Loucy (cell line): Measurements from ENCODE around the gene KIFC3.
A peak's percentile ranks its signal among the peaks of the same experiment; 100 is the strongest.

ENCODE experiments used
- H2AFZ ChIP-seq: fragments of 200-600 bp; sonication (generic); 2 replicates; pipeline ENCODE4 v1.6.0; 2016; ENCODE audit warnings: antibody characterized with exemption, mild to moderate bottlenecking, low read length, moderate library complexity
- H3F3A ChIP-seq: fragments of 200-600 bp; 2 replicates; pipeline ENCODE4 v1.6.0; 2016; ENCODE audit warnings: antibody characterized with exemption, low read depth, mild to moderate bottlenecking
- H3K27me3 ChIP-seq: fragments of 200-600 bp; sonication (generic); 2 replicates; pipeline ENCODE4 v1.6.1; 2014; ENCODE audit warnings: low read length, mild to moderate bottlenecking; ENCODE audit not compliant: insufficient read depth, poor library complexity, severe bottlenecking
- H3K36me3 ChIP-seq: fragments of 200-600 bp; sonication (generic); 2 replicates; pipeline ENCODE4 v1.6.1; 2016; ENCODE audit warnings: low read length; ENCODE audit not compliant: insufficient read depth
- H3K4me1 ChIP-seq: fragments of 200-600 bp; sonication (generic); 2 replicates; pipeline ENCODE4 v1.5.1; 2014; ENCODE audit warnings: low read length, mild to moderate bottlenecking; ENCODE audit not compliant: insufficient read depth, poor library complexity, severe bottlenecking
- H3K4me2 ChIP-seq: fragments of 200-600 bp; sonication (generic); 2 replicates; pipeline ENCODE4 v1.6.0; 2014; ENCODE audit warnings: antibody characterized with exemption, low read length, low read depth, mild to moderate bottlenecking; ENCODE audit not compliant: poor library complexity, severe bottlenecking
- H3K4me3 ChIP-seq: fragments of 200-600 bp; sonication (generic); 2 replicates; pipeline ENCODE4 v1.5.1; 2014; ENCODE audit warnings: low read length, mild to moderate bottlenecking, mixed read lengths; ENCODE audit not compliant: poor library complexity, severe bottlenecking
- H3K79me2 ChIP-seq: fragments of 200-600 bp; sonication (generic); 2 replicates; pipeline ENCODE4 v1.6.1; 2014; ENCODE audit warnings: low read length; ENCODE audit not compliant: insufficient read depth
- H3K9ac ChIP-seq: fragments of 200-600 bp; sonication (generic); 2 replicates; pipeline ENCODE4 v1.6.0; 2014; ENCODE audit warnings: mild to moderate bottlenecking, low read depth, low read length, moderate library complexity; ENCODE audit not compliant: poor library complexity, severe bottlenecking
- H3K9me2 ChIP-seq: fragments of 200-600 bp; sonication (generic); replicated peaks from 2 replicates; pipeline ENCODE4 v1.6.1; 2016; ENCODE audit warnings: low read depth, low read length, mixed read lengths
- H3K9me3 ChIP-seq: fragments of 200-600 bp; sonication (generic); 2 replicates; pipeline ENCODE4 v1.6.1; 2014; ENCODE audit warnings: mild to moderate bottlenecking, antibody characterized with exemption, low read length, low read depth; ENCODE audit not compliant: insufficient read depth
- H4K20me1 ChIP-seq: fragments of 200-600 bp; sonication (generic); 2 replicates; pipeline ENCODE4 v1.6.0; 2014; ENCODE audit warnings: antibody characterized with exemption, low read length, mild to moderate bottlenecking; ENCODE audit not compliant: insufficient read depth, poor library complexity, severe bottlenecking
- EZH2phosphoT487 ChIP-seq: fragments of 200-600 bp; IDR thresholded peaks from 2 replicates; pipeline ENCODE4 v1.6.1; 2018; ENCODE audit warnings: antibody characterized with exemption, mild to moderate bottlenecking, moderate library complexity, borderline replicate concordance
- TF ChIP-seq, protein P1 (sequence below): fragments of 200-600 bp; sonication (generic); conservative IDR thresholded peaks from 2 replicates; pipeline ENCODE4 v1.5.1; 2014; ENCODE audit warnings: mild to moderate bottlenecking, antibody characterized with exemption, low read length

KIFC3 gene

DNA sequence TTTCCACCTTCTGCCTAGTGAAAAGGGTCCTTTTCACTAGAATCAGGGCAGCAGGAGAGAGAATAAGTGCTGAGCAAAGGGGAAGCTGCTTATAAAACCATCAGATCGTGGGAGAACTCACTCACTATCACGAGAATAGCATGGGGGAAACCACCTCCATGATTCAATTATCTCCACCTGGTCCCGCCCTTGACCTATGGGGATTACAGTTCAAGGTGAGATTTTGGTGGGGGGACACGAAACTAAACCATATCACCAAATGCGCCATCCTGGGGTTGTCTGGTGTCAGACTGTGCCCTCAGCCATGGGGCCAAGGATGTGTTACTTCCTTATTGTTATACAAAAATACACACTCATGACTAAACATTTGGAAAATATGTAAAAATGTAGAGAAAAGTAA lies 77.1 kb downstream of the KIFC3 start:
- no peak overlapping the region for H3K4me3 ChIP-seq
- H3K4me1 ChIP-seq: peaks cover 2% of the 10 kb centered on the region
- H3K27me3 ChIP-seq: no peaks in the 10 kb centered on the region
- no peak overlapping the region for H3K4me2 ChIP-seq
- H3K36me3 ChIP-seq: no peaks in the 10 kb centered on the region
- H4K20me1 ChIP-seq: no peaks in the 10 kb centered on the region
- no peaks in the 10 kb centered on the region for H3K9me3 ChIP-seq
- no peak overlapping the region for H3K9ac ChIP-seq
- TF ChIP-seq EZH2phosphoT487: no peak
- TF ChIP-seq, protein P1, sequence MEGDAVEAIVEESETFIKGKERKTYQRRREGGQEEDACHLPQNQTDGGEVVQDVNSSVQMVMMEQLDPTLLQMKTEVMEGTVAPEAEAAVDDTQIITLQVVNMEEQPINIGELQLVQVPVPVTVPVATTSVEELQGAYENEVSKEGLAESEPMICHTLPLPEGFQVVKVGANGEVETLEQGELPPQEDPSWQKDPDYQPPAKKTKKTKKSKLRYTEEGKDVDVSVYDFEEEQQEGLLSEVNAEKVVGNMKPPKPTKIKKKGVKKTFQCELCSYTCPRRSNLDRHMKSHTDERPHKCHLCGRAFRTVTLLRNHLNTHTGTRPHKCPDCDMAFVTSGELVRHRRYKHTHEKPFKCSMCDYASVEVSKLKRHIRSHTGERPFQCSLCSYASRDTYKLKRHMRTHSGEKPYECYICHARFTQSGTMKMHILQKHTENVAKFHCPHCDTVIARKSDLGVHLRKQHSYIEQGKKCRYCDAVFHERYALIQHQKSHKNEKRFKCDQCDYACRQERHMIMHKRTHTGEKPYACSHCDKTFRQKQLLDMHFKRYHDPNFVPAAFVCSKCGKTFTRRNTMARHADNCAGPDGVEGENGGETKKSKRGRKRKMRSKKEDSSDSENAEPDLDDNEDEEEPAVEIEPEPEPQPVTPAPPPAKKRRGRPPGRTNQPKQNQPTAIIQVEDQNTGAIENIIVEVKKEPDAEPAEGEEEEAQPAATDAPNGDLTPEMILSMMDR: no peak
- no peaks in the 10 kb centered on the region for H3K79me2 ChIP-seq
- H3K9me2 ChIP-seq: no peaks in the 10 kb centered on the region
- H2AFZ ChIP-seq: 0 out of 2 replicates have a peak overlapping the region, but pooled peaks have one; percentile 42
- H3F3A ChIP-seq: no peaks in the 10 kb centered on the region

DNA sequence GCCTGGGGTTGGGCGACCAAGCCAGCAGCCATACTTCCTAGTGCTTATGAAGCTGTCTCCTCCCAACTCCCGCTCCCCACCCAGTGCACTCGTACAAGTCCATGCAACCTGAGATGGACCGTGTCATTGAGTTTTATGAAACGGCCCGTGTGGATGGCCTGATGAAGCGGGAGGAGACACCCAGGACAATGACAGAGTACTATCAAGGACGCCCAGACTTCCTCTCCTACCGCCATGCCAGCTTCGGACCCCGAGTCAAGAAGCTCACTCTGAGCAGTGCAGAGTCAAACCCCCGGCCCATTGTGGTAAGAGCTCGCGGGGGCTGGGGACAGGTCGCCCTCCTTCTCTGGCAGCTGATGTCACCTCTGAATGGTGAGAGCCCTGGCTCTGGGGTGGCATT lies 77.8 kb downstream of the KIFC3 start:
- no peak overlapping the region for H3K4me3 ChIP-seq
- no peak overlapping the region for H2AFZ ChIP-seq
- H3K4me1 ChIP-seq: peaks cover 2% of the 10 kb centered on the region
- H4K20me1 ChIP-seq: no peaks in the 10 kb centered on the region
- no peaks in the 10 kb centered on the region for H3K9me3 ChIP-seq
- no peak for TF ChIP-seq EZH2phosphoT487
- TF ChIP-seq, protein P1: no peak
- no peak overlapping the region for H3K9ac ChIP-seq
- no peaks in the 10 kb centered on the region for H3K9me2 ChIP-seq
- H3F3A ChIP-seq: no peaks in the 10 kb centered on the region
- no peaks in the 10 kb centered on the region for H3K36me3 ChIP-seq
- no peak overlapping the region for H3K4me2 ChIP-seq
- H3K27me3 ChIP-seq: no peaks in the 10 kb centered on the region
- H3K79me2 ChIP-seq: no peaks in the 10 kb centered on the region

DNA sequence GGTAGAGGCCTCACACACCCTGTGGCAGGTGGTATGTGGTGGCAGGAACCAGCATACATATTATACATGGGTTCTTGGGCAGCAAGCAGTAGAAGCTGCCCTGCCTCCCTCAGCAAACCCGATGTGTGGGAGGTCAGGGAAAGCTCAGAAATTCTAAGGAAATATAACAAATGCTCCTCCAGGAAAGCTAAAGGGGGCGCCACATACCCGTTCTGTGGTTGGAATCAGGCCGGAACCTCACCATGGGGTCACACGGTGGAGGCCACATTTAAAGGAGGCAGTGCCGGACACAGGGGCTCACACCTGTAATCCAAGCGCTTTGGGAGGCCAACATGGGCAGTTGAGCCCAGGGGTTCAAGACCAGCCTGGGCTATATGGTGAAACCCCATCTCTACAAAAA lies 79.1 kb downstream of the KIFC3 start:
- H3K9ac ChIP-seq: no peak overlapping the region

More for the DNA sequence above, 79.1 kb downstream of the KIFC3 start:
- Histone ChIP-seq H3F3A (no peaks in the 10 kb centered on the region), H3K4me1 (peaks cover 2% of the 10 kb centered on the region), H3K9me2 (no peaks in the 10 kb centered on the region), H3K9me3 (no peaks in the 10 kb centered on the region), H2AFZ (no peak overlapping the region), H3K36me3 (no peaks in the 10 kb centered on the region), H3K4me2 (no peak overlapping the region), H4K20me1 (no peaks in the 10 kb centered on the region), H3K27me3 (no peaks in the 10 kb centered on the region), H3K79me2 (no peaks in the 10 kb centered on the region), H3K4me3 (no peak overlapping the region)
- TF ChIP-seq EZH2phosphoT487: no peak
- TF ChIP-seq, protein P1: peak; percentile 26; the same call in 1 of the 2 replicates
